ENCODE data around the gene SLC25A19.
"Not testable (repeated sequence)": the region's sequence is repeated elsewhere in the genome, so short reads cannot be mapped to it uniquely, and the experiment has no call there.

SLC25A19 gene

DNA sequence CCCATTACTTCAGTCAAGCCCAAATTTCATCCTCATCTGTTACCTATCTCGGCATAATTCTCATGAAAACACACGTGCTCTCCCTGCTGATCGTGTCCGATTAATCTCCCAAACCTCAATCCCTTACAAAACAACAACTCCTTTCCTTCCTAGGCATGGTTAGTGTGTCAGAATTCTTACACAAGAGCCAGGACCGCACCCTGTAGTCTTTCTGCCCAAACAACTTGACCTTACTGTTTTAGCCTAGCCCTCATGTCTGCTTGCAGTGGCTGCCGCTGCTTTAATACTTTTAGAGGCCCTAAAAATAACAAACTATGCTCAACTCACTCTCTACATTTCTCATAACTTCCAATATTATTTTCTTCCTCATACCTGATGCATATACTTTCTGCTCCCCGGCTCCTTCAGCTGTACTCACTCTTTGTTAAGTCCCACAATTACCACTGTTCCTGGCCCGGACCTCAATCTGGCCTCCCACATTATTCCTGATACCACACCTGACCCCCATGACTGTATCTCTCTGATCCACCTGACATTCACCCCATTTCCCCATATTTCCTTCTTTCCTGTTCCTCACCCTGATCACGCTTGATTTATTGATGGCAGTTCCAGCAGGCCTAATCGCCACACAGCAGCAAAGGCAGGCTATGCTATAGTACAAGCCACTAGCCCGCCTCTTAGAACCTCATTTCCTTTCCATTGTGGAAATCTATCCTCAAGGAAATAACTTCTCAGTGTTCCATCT is 33.1 kb downstream of the SLC25A19 start:
- not testable (repeated sequence) for H3K9me3 ChIP-seq (ENCODE audit: control insufficient read depth, low read length); H3K27ac ChIP-seq (ENCODE audit: low read depth, low read length, severe bottlenecking); H3K4me1 ChIP-seq (ENCODE audit: control insufficient read depth, insufficient read depth, low read length, poor library complexity, severe bottlenecking); H3K4me3 ChIP-seq (ENCODE audit: extremely low read depth, insufficient read depth, low read length, poor library complexity, severe bottlenecking); H3K36me3 ChIP-seq (ENCODE audit: control insufficient read depth, insufficient read depth, low read length)
- WGBS, 2 experiments (ENCODE audit: insufficient coverage in 2 of 2): 96 to 100% methylated on average over 3 to 4 of the region's 11 CpGs

DNA sequence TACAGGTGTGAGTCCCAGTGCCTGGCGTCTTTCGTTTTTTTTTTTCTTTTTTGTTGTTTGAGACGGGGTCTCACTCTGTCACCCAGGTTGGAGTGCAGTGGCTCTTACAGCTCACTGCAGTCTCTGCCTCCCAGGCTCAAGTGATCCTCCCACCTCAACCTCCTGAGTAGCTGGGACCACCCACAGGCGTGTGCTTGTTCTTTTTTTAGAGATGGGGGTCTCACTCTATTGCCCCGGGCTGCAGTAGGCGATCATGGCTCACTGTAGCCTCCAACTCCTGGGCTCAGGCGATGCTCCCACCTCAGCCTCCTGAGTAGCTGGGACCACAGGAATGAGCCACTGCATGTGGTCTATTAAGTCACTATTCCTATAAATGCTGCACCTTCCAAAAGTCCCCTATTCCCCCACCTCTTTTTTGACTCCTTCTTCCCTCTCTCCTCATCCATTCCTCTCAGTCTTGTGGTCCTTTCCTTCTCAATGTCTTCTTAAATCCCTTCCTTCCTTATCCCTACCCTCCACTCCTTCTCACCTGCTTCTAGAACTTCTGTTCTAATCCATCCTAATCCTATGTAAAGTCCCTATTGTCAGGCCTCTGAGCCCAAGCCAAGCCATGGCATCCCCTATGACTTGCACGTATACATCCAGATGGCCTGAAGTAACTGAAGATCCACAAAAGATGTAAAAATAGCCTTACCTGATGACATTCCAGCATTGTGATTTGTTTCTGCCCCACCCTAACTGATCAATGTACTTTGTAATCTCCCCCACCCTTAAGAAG is 37.0 kb downstream of the SLC25A19 start:
- WGBS, 2 experiments (ENCODE audit: insufficient coverage in 2 of 2): 86 to 100% methylated on average over 4 of the region's 8 CpGs
- Histone ChIP-seq H3K4me1 (ENCODE audit: control insufficient read depth, insufficient read depth, low read length, poor library complexity, severe bottlenecking) (no peaks in the 10 kb centered on the region), H3K4me3 (ENCODE audit: extremely low read depth, insufficient read depth, low read length, poor library complexity, severe bottlenecking) (no peak overlapping the region), H3K36me3 (ENCODE audit: control insufficient read depth, insufficient read depth, low read length) (peaks cover 12% of the 10 kb centered on the region), H3K27ac (ENCODE audit: low read depth, low read length, severe bottlenecking) (no peak overlapping the region), H3K9me3 (ENCODE audit: control insufficient read depth, low read length) (no peaks in the 10 kb centered on the region)

- WGBS, 2 experiments (ENCODE audit: insufficient coverage in 2 of 2): 85 to 89% methylated on average over 11 of the region's 11 CpGs
- H3K36me3 ChIP-seq (ENCODE audit: control insufficient read depth, insufficient read depth, low read length): peaks cover 29% of the 10 kb centered on the region
- no peak overlapping the region for H3K27ac ChIP-seq (ENCODE audit: low read depth, low read length, severe bottlenecking)
- H3K4me3 ChIP-seq (ENCODE audit: extremely low read depth, insufficient read depth, low read length, poor library complexity, severe bottlenecking): no peak overlapping the region
- no peaks in the 10 kb centered on the region for H3K4me1 ChIP-seq (ENCODE audit: control insufficient read depth, insufficient read depth, low read length, poor library complexity, severe bottlenecking)
- no peaks in the 10 kb centered on the region for H3K9me3 ChIP-seq (ENCODE audit: control insufficient read depth, low read length)
Measured at GRCh38 chr17:75250009-75250471, 39.2 kb downstream of the SLC25A19 start.

DNA sequence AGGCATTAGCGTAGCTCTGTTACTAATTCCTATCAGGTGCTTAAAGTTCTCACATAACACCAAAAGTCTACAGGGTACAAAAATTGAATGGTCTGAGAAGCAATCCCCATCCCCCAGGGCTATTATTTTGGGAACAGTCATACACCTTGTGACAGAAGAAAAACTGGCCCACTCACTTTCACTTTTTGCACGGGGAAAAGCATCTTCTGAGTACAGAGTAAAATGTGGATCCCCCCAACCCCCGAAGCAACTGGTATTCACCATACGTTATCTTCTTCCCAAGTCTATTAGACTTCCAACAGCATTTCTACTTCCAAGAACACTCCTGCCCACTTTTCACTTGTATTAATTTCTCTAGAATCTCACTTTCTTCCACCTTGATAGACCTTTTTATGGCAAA is 39.7 kb downstream of the SLC25A19 start:
- H3K4me3 ChIP-seq (ENCODE audit: extremely low read depth, insufficient read depth, low read length, poor library complexity, severe bottlenecking): no peak overlapping the region
- H3K36me3 ChIP-seq (ENCODE audit: control insufficient read depth, insufficient read depth, low read length): peaks cover 34% of the 10 kb centered on the region
- 90 to 97% methylated on average over 4 of the region's 4 CpGs for WGBS, 2 experiments (ENCODE audit: insufficient coverage in 2 of 2)
- H3K9me3 ChIP-seq (ENCODE audit: control insufficient read depth, low read length): no peaks in the 10 kb centered on the region
- no peak overlapping the region for H3K27ac ChIP-seq (ENCODE audit: low read depth, low read length, severe bottlenecking)
- H3K4me1 ChIP-seq (ENCODE audit: control insufficient read depth, insufficient read depth, low read length, poor library complexity, severe bottlenecking): no peaks in the 10 kb centered on the region

DNA sequence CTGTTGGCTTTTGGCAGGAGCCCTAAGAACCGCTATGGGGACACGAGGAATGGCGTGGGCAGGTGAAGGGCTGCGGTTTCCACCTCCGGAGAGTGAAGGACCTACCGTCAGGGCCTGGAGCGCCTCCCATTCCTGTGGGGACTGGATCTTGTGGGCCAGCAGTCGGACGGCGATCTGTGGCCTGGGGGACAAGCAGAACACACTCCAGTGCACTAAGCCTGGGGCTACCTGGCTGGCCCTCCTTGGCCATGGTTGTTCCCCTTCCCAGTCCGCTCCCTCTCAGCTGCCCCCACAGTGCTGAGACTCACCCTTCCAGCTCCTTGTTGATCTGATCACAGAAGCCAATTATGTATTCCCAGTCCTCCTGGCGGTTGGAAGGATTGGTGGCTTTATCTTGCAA is 42.8 kb downstream of the SLC25A19 start:
- H3K4me1 ChIP-seq (ENCODE audit: control insufficient read depth, insufficient read depth, low read length, poor library complexity, severe bottlenecking): no peaks in the 10 kb centered on the region
- H3K4me3 ChIP-seq (ENCODE audit: extremely low read depth, insufficient read depth, low read length, poor library complexity, severe bottlenecking): no peak overlapping the region
- 94 to 95% methylated on average over 10 to 12 of the region's 12 CpGs for WGBS, 2 experiments (ENCODE audit: insufficient coverage in 2 of 2)
- peaks cover 61% of the 10 kb centered on the region for H3K36me3 ChIP-seq (ENCODE audit: control insufficient read depth, insufficient read depth, low read length)
- no peaks in the 10 kb centered on the region for H3K9me3 ChIP-seq (ENCODE audit: control insufficient read depth, low read length)
- no peak overlapping the region for H3K27ac ChIP-seq (ENCODE audit: low read depth, low read length, severe bottlenecking)

DNA sequence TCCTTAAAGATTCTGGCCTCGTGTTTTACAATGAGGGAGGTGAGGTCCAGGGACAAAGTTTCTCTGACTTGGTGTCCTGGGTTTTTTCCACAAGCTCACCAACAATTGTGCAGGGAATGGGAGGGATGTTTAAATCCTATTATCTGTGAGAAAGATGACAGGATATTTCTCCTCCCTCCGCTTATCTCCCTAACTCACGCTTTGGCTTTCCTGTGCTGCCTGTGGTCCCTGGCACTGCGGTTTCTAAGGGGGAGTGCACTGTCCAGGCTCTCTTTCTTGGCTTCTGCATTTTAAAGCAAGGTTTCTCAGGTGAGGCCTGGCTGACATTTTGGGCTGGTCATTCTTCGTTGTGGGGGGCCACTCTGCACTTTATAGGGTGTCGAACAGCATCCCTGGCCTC is 44.2 kb downstream of the SLC25A19 start:
- no peaks in the 10 kb centered on the region for H3K9me3 ChIP-seq (ENCODE audit: control insufficient read depth, low read length)
- whole genome bisulfite sequencing, 2 experiments (ENCODE audit: insufficient coverage in 2 of 2): 98 to 100% methylated on average over 6 of the region's 6 CpGs
- H3K4me3 ChIP-seq (ENCODE audit: extremely low read depth, insufficient read depth, low read length, poor library complexity, severe bottlenecking): no peak overlapping the region
- peaks cover 5% of the 10 kb centered on the region for H3K4me1 ChIP-seq (ENCODE audit: control insufficient read depth, insufficient read depth, low read length, poor library complexity, severe bottlenecking)
- H3K27ac ChIP-seq (ENCODE audit: low read depth, low read length, severe bottlenecking): no peak overlapping the region
- peaks cover 74% of the 10 kb centered on the region for H3K36me3 ChIP-seq (ENCODE audit: control insufficient read depth, insufficient read depth, low read length)

DNA sequence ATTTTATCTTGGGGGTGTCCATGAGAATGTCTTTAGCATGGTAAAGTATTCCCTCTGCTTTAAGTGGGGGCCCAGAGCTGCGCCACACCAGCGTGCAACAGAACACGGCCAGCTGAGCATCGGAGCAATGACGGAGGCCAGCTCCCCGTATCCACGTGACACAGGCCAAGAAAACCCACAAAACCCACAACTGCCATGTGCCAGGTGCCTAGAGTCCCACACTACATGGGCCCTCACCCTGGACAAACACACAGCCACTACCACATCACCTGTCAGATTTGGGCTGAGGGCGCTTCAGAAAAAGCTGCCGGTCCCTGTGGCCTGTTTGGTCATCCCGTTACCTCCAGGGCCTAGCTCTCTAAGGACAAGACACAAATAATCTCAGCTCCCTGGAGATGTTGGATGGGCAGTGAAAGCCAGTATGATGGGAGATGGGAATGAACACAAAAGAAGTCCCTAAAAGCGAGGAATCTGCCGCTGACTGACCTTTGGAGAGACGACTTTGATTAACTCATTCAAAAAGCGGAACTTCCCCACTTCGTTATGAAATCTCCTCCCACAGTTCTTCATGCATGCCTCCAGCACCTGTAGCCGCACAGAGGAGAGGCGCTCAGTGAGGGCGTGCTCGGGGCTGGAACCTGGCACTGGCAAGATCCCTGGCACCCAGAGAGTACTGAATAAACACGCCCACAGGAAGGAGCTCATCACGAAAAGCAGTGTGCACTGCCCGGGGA is 44.9 kb downstream of the SLC25A19 start:
- 97 to 99% methylated on average over 11 to 18 of the region's 22 CpGs for WGBS, 2 experiments (ENCODE audit: insufficient coverage in 2 of 2)
- Histone ChIP-seq H3K9me3 (ENCODE audit: control insufficient read depth, low read length) (no peaks in the 10 kb centered on the region), H3K4me1 (ENCODE audit: control insufficient read depth, insufficient read depth, low read length, poor library complexity, severe bottlenecking) (peaks cover 5% of the 10 kb centered on the region), H3K36me3 (ENCODE audit: control insufficient read depth, insufficient read depth, low read length) (peaks cover 79% of the 10 kb centered on the region), H3K27ac (ENCODE audit: low read depth, low read length, severe bottlenecking) (no peak overlapping the region), H3K4me3 (ENCODE audit: extremely low read depth, insufficient read depth, low read length, poor library complexity, severe bottlenecking) (no peak overlapping the region)

DNA sequence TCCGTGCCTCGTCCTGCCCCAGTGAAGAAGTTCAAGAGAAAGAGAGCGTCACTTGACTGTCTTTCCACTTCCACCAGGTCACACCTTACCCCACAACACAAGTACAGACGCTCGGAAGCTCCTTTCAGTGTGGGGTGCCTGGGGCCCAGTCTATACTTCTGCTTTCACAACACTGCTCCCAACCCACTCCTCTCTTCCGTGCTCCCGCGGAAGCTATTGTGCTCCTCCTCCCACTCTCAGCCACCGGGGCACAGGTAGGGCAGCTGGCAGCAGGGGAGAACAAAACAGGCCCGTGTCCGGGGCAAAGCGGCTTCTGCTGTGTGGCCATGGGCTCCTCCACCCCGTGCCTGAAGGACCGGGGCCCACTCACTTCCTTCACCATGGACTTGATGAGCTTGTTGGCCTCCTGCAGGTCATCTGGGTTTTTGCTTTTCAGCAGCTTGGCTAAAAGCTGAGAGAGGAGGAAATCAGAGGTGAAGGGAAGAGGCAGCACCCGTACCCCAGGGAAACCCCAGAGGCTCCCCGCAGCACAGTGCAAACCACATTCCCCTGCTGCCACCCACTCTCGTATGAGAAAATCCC is 46.7 kb downstream of the SLC25A19 start:
- WGBS, 2 experiments (ENCODE audit: insufficient coverage in 2 of 2): 95 to 96% methylated on average over 12 to 14 of the region's 17 CpGs
- no peak overlapping the region for H3K27ac ChIP-seq (ENCODE audit: low read depth, low read length, severe bottlenecking)
- no peaks in the 10 kb centered on the region for H3K9me3 ChIP-seq (ENCODE audit: control insufficient read depth, low read length)
- peaks cover 5% of the 10 kb centered on the region for H3K4me1 ChIP-seq (ENCODE audit: control insufficient read depth, insufficient read depth, low read length, poor library complexity, severe bottlenecking)
- peaks cover 86% of the 10 kb centered on the region for H3K36me3 ChIP-seq (ENCODE audit: control insufficient read depth, insufficient read depth, low read length)
- H3K4me3 ChIP-seq (ENCODE audit: extremely low read depth, insufficient read depth, low read length, poor library complexity, severe bottlenecking): no peak overlapping the region

- 93 to 96% methylated on average over 15 of the region's 15 CpGs for WGBS, 2 experiments (ENCODE audit: insufficient coverage in 2 of 2)
- Histone ChIP-seq H3K4me1 (ENCODE audit: control insufficient read depth, insufficient read depth, low read length, poor library complexity, severe bottlenecking) (peaks cover 5% of the 10 kb centered on the region), H3K36me3 (ENCODE audit: control insufficient read depth, insufficient read depth, low read length) (peaks cover 87% of the 10 kb centered on the region), H3K27ac (ENCODE audit: low read depth, low read length, severe bottlenecking) (no peak overlapping the region), H3K9me3 (ENCODE audit: control insufficient read depth, low read length) (no peaks in the 10 kb centered on the region), H3K4me3 (ENCODE audit: extremely low read depth, insufficient read depth, low read length, poor library complexity, severe bottlenecking) (no peak overlapping the region)
Measured at GRCh38 chr17:75241996-75242460, 47.2 kb downstream of the SLC25A19 start.

DNA sequence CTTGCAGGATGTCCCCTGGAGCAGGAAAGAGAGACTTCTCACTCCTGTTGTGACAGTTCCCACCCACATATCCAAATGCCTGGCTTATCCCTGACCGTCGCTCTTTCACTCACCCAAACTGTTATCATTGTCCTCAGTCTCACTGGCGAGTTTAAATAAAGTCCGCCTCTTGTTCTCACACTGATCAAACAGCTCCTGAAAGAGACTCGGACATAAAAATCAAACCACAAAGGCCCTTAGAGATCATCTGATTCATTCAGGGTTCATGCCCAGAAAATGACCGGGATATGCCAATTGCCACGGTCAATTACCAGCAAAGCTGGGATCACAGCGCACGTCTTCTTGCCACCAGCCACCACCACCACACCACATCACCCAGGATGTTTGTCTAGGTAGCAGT is 47.7 kb downstream of the SLC25A19 start:
- 91 to 97% methylated on average over 5 to 7 of the region's 9 CpGs for WGBS, 2 experiments (ENCODE audit: insufficient coverage in 2 of 2)
- no peaks in the 10 kb centered on the region for H3K9me3 ChIP-seq (ENCODE audit: control insufficient read depth, low read length)
- H3K4me1 ChIP-seq (ENCODE audit: control insufficient read depth, insufficient read depth, low read length, poor library complexity, severe bottlenecking): peaks cover 5% of the 10 kb centered on the region
- H3K4me3 ChIP-seq (ENCODE audit: extremely low read depth, insufficient read depth, low read length, poor library complexity, severe bottlenecking): no peak overlapping the region
- no peak overlapping the region for H3K27ac ChIP-seq (ENCODE audit: low read depth, low read length, severe bottlenecking)
- peaks cover 91% of the 10 kb centered on the region for H3K36me3 ChIP-seq (ENCODE audit: control insufficient read depth, insufficient read depth, low read length)

Data from mesodermal cell (in vitro differentiated cells).